ENCODE measurements around the gene GNG7.
"Not testable (repeated sequence)": the region's sequence is repeated elsewhere in the genome, so short reads cannot be mapped to it uniquely, and the experiment has no call there.

Gene GNG7

DNA sequence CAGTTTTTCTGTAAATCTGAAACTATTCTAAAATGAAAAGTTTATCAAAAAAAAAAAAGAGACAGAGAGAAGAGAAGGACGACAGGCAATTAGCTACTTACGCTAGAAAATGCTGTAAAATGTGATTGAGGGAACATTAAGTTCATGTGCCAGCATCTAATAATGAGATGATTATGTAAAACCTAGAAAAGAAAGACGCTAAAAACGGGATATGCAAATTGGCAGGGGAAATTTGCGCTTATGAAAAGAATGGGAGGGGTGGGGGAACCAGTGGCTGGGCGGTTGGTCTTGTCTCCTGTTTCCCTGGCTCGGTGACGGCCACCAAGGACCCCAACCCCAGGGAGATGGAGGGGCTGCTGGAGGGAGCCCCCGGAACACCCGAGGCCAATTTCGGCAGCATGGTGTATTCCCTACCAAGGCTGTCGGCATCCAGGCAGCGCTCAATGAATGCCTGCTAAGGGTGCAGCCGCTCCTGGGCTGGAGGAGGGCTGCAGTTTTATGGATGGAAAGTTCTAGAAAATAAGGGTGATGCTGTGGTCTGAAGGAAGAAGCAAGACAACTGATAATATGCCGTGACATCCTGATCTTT lies 34.2 kb downstream of the GNG7 start:
- DNase-seq: no peak

DNA sequence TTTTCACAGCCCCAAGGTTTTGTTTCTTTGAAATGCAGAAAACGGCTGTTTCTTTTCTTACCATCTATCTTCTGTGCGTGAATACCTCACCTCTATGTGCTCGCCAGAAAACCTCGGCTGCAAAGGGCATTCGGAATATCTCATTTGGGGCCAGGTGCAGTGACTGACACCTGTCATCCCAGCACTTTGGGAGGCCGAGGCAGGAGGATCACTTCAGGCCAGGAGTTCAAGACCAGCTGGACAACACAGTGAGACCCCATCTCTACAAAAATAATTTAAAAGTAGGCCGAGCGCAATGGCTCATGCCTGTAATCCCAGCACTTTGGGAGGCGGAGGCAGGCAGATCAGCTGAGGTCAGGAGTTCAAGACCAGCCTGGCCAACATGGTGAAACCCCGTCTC lies 35.1 kb downstream of the GNG7 start:
- not testable (repeated sequence) for DNase-seq

DNA sequence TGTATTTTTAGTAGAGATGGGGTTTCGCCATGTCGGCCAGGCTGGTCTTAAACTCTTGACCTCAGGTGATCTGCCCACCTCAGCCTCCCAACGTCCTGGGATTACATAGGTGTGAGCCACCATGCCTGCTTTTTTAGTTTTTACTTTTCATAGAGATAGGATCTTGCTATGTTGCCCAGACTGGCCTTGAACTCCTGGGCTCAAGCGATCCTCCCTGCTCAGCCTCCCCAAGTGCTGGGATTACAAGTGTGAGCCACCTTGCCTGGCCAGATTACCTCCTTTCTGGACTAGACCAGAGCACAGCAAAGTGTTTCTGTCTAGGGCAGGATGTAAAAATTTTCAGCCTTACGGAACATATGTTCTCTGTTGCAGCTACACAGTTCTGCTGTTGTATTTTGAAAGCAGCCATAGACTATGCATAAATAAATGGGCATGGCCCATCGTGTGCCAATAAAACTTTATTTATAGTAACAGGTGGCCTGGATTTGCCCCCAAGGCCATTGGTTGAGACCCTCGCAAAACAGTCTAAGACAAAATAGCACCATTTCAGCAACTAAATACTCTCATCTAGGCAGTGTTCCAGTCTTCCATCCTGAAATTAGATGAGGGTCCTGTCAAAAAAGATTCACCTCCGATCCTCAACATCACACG lies 36.0 kb downstream of the GNG7 start:
- DNase-seq: no peak

DNA sequence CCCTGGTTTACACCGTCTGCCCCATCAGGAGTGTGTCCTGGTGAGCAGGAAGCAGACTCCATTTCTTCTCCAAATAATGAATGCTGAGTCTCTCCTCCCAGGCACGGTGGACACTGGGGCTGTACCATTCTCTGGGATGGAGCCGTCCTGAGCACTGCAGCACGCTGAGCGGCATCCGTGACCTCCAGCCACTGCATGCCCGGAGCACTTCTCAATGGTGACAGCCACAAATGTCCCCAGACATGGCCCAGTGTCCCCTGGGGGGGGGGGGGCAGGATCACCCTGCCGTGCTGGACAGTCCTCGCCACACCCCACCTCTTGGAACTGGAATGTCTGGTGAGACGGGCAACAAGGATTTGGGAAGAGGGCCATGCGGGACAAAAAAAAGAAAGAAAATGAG lies 37.4 kb downstream of the GNG7 start:
- DNase-seq: no peak

DNA sequence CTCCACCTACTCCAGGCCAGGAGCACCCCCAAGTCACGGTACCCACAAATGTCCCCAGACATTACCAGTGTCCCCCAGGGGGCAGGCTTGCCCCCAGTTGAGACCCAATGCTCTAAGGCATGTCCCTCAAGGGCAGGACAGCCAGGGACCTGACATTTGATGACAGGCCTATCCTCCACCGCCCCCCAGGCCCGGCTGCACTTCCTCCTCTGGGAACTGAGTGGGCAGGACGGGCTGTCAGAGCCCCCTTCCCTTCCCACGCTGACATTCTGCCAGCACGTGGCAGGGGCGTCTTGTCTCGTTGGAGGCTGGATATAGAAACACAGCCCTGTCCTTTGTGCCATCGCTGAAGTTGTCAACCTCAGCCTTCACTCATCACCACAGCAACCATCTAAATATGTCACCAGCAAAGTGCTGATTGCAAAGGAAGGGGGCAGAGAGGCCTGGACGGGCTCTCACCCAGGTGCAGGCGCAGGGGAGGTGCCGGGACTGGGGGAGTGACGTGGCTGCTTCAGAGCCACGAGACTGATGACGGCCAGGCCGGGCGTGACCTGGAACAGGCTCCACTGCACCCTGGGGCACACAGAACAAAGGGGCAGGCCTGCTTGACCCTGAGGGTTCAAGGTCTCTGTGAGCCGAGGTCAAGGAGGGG lies 38.4 kb downstream of the GNG7 start:
- DNase-seq: no peak

DNA sequence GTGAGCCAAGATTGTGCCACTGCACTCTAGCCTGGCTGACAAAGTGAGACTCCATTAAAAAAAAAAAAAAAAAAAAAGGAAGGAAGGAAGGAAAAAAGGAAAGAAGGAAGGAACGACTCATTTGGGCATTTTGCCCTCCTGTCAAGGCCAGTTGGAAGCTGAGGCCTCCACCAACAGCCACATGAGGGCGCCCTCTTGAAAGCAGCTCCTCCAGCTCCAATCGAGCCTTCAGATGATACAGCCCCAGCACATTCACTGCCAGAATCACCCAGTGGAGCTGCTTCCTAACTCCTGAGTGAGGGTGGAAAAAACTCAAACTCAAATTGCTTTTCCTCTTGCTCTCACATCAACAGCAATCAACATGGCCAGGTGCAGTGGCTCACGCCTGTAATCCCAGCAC lies 40.9 kb downstream of the GNG7 start:
- DNase-seq: no peak

DNA sequence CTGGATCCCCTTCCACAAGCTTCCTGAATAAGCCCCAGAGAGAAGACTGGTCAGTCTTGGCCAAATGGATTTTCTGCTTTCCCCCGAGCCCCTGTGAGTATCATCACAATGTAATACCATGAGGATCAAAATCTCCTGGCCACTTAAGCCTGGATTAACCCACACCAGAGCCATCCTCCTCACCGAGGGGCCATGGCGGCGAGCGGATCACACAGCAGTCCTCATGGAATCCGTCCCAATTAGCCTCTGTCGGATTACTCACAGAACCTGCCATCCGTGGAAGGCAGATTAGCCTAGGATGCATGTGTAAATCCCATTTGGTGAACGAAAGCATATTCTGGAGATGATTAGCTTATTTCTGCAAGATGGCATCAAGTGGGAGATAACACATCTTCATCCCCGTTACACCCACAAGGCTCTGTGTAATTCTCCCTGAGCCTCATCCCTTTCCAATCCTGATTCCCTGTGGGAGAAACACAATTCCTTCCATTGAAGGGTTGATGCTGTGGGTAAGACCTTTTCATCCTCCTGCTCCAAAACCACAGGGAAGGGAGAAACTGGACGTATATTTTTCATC lies 42.5 kb downstream of the GNG7 start:
- no peak for DNase-seq

DNA sequence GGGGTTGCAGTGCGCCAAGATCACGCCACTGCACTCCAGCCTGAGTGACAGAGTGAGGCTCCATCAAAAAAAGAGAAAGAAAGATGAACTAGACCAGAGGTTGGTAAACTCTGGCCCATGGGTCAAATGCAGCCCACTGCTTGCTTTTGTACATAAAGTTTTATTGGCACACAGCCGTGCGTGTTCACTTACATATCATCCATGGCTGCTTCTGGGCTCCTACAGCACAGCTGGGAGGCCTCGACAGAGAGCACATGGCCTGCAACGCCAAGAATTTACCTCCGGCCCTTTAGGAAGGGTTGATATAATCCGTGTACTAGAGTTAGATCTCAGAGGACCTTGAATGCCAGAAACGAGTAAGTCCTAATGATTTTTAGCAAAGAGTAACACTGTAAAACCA lies 46.0 kb downstream of the GNG7 start:
- no peak for DNase-seq

DNA sequence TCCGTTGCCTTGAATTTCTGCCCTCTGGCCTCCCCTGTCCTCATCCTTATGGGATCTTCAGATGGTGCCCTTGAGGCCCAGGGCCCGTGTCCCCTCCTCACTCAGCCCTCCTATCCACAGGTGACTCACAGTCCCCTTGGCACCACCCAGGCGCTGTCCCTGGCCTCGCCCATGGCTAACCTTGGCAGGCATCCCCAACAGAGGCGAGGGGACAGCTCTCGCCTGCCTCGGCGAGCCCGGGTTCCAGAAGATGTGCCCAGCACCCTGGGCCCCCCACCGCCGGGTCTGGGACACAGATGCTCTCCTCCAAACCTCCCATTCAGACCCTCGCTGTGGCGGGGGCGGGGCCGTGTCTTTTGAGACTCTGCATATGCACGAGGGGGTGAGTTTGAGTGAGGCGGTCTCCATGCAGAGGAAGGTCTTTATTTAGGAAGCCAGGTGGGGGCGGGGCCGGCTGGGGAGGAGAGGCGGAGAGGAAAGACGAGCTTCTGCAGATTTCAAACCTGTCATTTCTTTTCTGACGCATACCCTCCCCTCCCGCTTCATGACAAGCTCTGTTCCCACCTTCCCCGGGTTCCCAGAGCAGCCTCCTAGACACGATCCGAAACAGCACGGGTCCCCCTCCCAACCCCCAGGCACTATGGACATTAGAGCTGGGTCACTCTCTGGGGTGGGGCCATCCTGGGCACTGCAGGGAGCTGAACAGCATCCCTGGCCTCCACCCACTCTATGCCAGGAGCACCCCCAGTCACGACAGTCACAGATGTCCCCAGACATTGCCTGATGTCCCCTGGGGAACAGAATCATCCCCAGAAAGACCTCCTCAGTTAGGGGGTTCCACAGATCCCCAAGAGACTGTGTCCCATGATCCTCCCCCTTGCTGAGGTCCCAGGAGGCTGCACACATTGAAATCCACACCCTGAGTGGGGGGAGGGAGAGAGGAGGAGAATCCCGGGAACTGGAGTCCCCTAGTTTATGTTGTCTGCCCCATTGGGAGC lies 48.5 kb downstream of the GNG7 start:
- DNase-seq: no peak

DNA sequence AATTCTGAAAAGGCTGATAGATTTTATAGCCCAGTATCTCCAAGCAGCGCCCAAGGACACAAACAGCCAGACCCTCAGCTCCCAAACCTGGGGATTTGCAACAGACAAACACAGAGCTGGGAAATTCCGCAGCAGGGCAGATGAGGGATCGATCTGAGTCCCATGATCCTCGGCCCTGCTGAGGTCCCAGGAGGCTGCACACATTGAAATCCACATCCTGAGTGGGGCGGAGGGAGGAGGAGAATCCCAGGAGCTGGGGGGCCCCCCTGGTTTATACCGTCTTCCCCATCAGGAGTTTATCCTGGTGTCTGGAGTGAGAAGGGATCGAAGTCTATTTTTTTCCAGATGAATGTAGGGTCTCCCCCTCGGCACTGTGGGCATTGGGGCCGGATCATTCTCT lies 49.3 kb downstream of the GNG7 start:
- DNase-seq: no peak

DNA sequence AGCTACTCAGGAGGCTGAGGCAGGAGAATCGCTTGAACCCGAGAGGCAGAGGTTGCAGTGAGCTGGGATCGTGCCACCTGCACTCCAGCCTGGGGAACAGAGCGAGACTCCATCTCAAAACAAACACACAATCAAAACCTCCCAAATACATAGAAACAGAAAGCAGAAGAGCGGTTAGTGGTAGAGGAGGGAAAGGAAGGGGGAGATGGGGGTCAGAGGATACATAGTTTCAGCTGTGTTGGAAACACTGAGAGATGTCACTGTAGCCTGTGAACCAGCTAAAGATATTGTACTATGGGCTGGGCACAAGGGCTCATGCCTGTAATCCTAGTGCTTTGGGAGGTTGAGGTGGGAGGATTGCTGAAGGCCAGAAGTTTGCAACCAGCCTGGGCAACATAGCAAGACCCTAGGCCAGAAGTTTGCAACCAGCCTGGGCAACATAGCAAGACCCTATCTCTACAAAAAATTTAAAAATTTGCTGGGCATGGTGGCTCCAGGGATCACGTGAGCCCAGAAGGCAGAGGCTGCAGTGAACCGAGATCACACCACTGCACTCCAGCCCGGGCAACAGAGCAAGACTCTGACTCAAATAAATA lies 49.9 kb downstream of the GNG7 start:
- DNase-seq: no peak

DNA sequence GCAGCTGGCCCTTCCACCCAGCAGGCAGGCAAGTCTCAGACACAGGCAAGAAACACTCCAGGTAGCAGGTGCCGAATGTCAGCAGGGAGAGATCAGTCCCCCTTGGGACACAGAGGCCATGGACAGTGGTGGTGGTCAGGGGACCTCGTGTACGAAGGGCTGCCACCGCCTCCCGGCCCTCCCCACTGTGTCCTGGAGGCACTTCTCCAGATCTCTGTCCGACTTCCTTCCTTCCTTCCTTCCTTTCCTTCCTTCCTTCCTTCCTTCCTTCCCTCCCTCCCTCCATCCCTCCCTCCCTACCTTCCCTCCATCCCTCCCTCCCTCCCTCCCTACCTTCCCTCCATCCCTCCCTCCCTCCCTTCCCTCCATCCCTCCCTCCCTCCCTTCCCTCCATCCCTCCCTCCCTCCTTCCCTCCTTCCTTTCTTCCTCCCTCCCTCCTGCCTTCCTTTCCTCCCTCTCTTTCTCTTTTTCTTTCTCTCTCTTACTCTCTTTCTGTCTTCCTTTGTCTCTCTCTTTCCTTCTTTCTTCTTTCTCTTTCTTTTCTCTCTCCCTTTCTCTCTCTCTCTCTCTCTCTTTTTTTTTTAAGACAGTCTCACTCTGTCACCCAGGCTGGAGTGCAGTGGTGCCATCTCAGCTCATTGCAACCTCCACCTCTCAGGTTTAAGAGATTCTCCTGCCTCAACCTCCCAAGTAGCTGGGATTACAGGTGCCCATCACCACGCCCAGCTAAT lies 51.3 kb downstream of the GNG7 start:
- not testable (repeated sequence) for DNase-seq

DNA sequence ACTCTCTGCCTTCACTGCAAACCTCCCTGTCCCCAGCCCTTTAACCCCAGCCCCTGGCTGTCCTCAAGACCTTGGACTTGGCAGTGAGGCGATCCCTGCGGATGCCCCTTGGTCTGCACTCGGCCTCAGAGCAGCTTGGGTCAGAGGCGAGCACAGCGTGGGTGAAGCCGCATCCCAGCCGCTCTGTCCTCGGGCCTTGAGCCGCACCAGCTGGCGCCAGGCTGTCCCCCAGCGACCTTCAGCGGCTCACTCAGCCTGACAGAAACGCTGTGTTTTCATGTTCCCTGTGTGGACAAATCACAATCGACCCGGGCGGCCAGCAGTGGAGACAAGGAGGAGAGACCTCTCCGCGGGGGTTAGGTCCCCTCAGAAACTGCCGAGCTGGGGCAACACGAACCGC lies 52.0 kb downstream of the GNG7 start:
- no peak for DNase-seq

DNA sequence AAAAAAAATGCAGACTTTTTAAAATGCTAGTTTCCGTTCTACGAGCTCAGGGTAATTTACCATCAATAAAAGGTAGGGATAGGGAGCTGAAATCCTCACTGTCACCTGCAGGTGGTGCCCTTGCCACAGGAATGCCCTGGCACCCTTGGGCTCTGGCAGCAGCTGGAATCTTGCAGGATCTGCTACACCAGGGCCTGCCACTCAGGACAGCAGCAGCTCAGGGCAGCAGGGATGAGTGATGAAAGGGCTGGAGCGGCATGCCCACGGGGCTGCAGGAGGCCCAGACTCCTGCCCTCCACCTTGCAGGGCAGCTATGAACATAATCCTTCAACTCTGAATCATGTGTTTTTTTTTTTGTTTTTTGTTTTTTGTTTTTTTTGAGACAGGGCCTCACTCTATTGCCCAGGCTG lies 54.0 kb downstream of the GNG7 start:
- peak; percentile 64 for DNase-seq

DNA sequence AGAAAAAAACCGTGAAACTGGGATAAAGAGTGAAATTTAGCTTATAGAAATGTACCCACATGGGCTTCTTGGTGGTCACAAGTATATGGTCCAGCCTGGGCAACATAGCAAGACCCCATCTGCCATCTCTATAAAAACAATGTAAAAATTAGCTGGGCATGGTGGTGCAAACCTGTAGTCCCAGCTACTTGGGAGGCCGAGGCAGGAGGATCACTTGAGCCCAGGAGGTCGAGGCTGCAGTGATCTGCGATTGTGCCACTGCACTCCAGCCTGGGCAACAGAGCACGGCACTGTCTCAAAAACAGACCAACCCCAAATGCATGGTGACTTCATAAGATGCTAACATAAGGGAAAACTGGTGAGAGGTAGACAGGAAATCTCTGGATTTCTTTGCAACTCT lies 54.4 kb downstream of the GNG7 start:
- DNase-seq: no peak

DNA sequence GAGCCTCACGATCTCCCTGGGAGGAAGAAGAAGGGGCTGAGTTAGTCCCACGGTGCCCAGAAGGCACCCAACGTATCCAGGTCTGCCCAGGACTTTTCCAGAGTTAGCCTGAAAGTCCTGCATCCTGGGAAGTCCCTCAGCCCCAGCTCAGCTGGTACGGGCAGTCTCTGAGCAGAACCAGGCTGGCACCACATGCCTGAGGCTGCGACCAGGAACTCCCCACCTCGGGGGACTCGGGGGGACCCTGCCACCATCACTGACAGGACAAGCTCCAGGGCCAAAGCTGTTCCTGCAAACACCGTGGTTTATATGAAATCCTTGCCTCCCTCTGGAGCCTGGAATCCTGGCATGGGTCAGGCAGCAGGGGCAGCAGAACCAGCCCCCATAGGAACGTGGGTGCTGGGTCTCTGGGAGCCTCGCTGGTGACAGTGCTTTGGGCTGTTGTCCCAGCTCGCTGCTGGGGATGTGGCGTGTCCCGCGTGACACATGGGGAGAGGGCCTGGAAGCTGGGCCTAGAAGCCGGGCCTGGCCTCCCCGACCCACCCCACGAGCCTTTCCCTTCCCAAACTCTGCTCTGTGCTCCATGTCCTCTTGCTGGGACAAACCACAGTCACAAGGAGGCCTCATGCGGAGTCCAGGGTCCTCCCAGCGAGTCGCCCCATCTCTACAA lies 55.5 kb downstream of the GNG7 start:
- no peak for DNase-seq

DNA sequence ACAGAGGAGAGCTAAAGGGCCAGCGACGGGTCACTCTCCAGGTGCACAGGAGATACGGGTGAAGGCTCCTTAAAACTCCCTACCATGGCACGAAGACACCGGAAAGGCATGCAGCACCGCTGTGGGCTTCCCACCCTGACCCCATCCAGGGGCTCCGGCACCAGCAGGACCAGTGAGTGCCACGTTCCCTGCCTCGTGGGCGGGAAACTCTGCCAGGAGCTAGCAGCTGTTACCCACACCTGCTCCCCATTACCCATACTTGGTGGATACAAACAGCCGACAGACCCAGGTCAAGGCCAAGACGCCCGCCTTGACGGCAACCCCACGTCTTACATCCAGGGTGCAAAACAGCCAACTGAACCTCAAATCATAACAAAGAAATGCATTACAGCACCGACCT lies 56.7 kb downstream of the GNG7 start:
- DNase-seq: no peak

DNA sequence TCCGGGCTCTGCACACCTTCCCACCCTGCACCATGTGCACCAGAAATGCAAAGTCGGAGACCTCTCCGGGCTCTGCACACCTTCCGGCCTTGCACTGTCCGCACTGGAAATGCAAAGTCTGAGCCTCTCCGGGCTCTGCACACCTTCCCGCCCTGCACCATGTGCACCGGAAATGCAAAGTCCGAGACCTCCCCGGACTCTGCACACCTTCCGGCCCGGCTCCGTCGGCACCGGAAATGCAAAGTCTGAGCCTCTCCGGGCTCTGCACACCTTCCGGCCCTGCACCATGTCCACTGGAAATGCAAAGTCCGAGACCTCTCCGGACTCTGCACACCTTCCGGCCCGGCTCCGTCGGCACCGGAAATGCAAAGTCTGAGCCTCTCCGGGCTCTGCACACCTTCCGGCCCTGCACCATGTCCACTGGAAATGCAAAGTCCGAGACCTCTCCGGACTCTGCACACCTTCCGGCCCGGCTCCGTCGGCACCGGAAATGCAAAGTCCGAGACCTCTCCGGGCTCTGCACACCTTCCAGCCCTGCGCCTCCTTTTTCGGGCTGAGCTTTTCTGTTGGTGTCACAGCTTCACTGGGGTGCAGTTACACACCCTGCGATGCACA lies 59.3 kb downstream of the GNG7 start:
- DNase-seq: not testable (repeated sequence)

DNA sequence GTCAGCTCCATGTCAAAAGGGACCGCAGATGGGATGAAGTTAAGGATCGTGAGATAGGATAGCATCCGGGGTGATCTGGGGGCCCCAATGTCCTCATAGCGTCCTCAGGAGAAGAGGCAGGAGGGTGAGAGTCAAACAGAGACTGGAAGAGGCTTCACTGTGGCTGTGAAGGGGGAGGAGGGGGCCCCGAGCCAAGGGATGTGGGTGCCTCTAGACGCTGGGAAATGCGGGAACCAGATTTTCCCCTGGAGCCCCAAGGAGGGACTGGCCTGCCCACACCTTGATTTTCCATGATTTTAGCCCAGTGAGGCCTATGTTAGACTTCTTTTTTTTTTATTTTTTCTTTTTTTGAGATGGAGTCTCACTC lies 61.2 kb downstream of the GNG7 start:
- DNase-seq: no peak

DNA sequence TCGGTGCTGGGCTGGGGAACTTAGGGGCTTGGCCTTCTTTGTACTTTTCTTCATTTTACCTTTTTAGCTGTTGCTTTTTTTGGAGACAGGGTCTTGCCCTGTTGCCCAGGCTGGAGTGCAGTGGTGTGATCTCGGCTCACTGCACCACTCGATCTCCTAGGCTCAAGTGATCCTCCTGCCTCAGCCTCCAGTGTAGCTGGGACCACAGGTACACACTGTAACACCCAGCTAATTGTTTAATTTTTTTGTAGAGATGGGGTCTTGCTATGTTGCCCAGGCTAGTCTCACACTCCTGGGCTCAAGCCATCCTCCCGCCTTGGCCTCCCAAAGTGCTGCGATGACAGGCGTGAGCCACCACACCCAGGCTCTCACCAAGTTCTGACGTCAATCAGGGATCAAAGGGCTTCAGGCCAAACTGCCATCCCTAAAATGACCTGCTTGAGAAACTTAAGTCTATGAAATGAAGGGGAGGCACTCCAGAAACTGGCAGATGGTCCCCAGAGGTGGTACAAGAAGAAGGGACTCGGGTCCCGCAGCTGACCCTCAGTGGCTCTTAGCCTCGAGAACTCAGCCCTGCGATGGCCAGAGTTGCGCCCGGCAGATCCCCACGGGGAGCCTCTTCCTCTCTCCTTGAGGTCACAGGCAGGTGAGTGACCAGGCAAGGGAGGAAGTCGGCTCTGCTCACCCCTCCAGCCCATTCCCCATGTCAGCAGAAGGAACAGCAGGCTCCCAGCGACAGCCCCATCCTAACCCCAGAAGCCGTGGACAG lies 61.7 kb downstream of the GNG7 start:
- no peak for DNase-seq
